Left hindlimb (tissue), 1 donor: ENCODE data around the gene PAFAH1B1.
"Not testable (repeated sequence)": the region's sequence is repeated elsewhere in the genome, so short reads cannot be mapped to it uniquely, and the experiment has no call there.

ENCODE experiments used
- DNase-seq: peaks from one replicate; pipeline ENCODE4 v3.0.0-alpha.2; 2018

The PAFAH1B1 gene

GRCh38 chr17:2594722-2595599 is 1.5 kb downstream of the PAFAH1B1 start:
- DNase-seq = no peak

DNA sequence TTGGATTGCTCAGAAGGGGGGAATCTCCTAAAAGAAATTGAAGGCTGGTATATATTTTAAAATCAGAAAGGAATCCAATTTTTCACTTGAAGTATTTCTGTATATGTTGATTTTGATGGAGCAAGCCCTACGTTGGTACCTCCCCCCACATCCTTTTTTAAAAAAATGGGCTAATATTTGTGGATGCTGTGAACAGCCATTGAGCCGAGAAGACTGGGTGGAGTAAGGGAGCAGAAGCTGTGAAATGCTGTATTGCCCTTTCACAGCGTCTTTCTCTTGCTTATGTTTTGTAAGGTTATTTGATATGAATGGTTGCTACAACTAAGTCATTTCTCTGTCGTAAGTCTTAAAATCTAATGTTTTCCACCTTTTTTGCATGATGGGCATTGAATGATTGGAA is 2.3 kb downstream of the PAFAH1B1 start:
- no peak for DNase-seq

DNA sequence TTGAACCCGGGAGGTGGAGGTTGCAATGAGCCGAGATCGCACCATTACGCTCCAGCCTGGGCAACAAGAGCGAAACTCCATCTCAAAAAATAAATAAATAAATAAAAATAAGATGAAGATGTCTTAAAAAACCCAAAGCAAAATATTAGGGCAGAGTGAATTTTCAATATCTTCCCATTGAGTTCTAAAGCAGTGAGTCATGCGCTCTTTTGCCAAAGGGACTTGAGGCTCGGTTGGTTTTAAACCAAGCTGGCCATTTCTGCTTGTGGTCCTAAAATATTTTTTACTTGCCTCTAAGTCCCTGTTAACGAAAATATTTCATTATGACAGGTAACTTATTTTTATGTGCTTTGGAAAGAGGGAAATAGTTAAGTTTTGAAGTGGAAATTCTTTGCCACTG is 4.7 kb downstream of the PAFAH1B1 start:
- no peak for DNase-seq

- no peak for DNase-seq
Measured at GRCh38 chr17:2602597-2603017, 9.2 kb downstream of the PAFAH1B1 start.

DNA sequence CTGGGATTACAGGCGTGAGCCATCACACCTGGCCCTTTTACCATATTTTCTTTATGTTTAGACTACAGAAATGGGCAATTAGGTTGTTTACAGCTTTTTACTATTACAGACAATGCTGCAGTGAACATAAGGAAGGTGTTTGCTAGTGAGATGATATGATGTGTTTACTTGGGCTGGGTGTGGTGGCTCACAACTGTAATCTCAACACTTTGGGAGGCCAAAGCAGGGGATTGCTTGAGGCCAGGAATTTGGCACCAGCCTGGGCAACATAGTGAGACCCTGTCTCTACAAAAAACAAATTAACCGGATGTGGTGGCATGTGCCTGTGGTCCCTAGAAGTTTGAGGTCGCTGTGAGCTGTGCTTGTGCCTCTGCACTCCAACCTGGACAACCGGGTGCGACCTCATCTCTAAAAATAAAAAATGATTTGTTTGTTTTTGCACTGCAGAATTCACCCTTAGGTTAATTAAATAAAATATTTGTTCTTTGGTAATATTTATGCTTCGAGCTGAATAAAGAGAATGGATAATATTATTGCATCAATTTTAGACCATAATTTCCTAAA is 15.0 kb downstream of the PAFAH1B1 start:
- DNase-seq = no peak

GRCh38 chr17:2609091-2609490 is 15.6 kb downstream of the PAFAH1B1 start:
- DNase-seq = no peak

DNA sequence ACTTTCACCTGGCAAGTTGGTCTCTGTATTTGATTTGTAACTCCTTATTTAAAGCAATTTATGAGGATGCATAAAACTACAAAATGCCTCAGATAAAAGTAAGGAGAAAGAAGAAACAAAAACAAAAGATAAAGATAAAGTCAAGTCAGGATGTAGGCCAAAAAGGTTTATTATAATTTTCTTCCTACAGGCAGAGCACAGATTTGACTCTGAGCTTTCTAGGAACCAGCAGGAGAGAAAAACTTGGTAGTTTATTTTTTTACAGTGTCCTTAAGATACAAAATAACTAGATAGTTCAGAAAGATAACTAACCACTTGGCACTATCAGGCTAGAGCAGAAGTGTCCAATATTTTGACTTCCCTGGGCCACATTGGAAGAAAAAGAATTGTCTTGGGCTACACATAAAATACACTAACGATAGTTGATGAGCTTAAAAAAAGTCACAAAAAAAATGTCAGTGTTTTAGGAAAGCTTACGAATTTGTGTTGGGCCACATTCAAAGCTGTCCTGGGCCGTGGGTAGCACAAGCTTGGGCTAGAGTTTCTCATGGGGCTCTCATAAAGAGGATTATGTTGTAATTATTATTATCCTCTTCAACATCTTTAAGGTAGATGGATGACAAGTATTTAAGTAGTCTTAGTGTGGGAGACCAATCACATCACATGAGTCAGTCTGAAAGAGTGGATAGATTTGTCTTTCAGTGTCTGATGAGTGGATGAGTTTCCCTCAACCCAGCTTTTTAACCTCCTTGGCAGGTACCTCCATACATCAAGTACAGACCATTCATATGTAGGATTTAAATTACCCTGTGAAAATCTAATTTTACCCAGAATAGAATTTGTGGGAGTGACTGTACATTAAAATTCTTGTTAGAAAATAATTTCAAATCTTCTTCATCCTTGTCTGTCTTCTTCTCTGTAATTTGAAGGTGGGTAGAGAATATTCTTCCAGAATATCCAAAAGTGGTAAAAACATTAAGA is 17.0 kb downstream of the PAFAH1B1 start:
- no peak for DNase-seq

DNA sequence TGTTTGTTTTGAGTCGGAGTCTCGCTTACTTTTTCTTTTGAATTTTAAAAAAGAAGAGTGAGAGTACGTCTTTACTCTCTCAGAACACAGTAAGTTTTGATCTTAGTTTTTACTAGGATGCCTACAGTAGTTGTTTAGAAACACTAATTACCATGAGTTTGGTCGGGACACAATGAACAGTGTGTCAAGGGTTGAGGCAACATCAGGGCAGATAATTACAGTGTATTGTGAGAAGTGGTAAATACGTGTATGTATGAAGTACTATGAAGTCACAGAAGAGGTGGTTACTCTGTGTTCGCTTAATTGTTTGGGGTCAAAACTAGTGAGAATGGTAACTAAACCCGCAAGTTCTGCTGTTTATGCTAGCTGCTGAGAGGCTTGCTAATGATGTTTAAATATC is 18.2 kb downstream of the PAFAH1B1 start:
- DNase-seq = no peak

- no peak for DNase-seq
Measured at GRCh38 chr17:2612630-2613029, 19.2 kb downstream of the PAFAH1B1 start.

DNA sequence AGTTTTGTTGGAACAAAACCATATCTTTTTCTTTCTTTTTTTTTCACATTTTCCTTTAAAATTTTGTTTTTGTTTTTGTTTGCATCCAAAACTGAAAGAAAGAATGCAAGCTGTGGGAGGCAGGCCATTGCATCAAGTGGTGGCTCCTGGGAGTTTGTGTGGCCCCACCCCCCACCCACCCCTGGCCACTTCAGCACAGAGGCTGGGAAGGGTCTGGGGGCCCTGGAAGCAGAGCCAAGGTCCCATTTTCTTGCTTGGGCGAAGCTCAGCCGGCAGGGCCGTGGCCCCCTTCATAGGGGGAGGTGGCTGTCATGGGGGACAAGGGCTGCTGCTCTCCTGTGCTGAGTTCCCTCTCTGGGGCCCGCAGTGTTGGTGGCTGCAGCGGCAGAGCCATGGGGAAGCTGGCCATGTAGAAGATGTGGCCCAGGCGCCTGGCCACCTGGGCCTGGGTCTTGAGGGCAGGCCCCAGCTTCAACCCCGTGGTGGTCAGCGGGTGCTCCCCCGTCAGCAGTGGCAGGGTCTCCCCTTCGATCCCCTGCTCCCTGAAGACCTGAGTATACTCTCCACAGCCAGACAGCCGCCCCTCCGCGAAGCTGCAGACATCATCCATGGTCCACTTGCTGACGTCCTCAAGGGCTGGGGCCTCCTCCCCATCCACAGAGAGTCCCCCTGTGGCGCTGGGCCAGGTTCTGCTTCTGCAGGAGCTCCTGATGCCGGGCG is 19.8 kb downstream of the PAFAH1B1 start:
- DNase-seq = no peak

- no peak for DNase-seq
Measured at GRCh38 chr17:2615882-2616281, 22.4 kb downstream of the PAFAH1B1 start.

GRCh38 chr17:2621241-2621640 is 27.8 kb downstream of the PAFAH1B1 start:
- no peak for DNase-seq

DNA sequence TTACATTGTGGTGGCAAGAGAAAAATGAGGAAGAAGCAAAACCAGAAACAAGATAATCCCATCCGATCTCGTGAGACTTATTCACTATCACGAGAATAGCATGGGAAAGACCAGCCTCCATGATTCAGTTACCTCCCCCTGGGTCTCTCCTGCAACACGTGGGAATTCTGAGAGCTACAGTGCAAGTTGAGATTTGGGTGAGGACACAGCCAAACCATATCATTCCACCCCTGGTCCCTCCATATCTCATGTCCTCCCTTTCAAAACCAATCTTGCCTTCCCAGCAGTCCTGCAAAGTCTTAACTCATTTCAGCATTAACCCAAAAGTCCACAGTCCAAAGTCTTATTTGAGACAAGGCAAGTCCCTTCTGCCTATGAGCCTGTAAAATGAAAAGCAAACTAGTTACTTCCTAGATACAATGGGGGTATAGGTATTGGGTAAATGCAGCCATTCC is 28.5 kb downstream of the PAFAH1B1 start:
- DNase-seq = not testable (repeated sequence)

DNA sequence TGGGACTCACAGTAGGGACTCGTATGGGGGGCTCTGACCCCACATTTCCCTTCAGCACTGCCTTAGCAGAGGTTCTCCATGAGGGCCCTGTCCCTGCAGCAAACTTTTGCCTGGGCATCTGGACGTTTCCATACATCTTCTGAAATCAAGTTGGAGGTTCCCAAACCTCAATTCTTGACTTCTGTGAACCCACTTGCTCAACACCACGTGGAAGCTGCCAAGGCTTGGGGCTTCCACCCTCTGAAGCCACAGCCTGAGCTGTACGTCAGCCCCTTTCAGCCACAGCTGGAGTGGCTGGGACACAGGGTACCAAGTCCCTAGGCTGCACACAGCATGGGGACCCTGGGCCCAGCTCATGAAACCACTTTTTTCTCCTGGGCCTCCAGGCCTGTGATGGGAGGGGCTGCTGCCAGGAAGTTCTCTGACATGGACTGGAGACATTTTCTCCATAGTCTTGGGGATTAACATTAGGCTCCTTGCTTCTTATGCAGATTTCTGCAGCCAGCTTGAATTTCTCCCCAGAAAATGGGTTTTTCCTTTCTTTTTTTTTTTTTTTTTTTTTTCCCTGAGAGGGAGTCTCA is 29.4 kb downstream of the PAFAH1B1 start:
- not testable (repeated sequence) for DNase-seq

DNA sequence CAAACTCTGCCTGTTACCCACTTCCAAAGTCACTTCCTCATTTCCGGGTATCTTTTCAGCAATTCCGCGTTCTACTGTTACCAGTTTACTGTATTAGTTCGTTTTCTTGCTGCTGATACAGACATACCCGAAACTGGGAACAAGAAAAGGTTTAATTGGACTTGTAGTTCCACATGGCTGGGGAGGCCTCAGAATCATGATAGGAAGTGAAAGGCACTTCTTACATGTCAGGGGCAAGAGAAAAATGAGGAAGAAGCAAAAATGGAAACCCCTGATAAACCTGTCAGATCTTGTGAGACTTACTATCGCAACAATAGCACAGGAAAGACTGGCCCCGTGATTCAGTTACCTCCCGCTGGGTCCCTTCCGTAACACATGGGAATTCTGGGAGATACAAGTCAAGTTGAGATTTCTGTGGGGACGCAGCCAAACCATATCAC is 30.9 kb downstream of the PAFAH1B1 start:
- no peak for DNase-seq

- not testable (repeated sequence) for DNase-seq
Measured at GRCh38 chr17:2626626-2627219, 33.3 kb downstream of the PAFAH1B1 start.

DNA sequence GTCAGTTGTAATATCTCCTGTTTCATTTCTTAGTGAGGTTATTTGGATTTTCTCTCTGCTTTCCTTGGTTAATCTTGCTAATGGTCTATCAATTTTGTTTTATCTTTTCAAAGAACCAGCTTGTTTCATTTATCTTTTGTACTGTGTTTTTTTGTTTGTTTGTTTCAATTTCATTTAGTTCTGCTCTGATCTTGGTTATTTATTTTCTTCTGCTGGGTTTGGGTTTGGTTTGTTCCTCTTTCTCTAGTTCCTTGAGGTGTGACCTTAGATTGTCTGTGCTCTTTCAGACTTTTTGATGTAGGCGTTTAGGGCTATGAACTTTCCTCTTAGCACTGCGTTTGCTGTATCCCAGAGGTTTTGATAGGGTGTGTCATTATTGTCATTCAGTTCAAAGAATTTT is 35.5 kb downstream of the PAFAH1B1 start:
- DNase-seq = not testable (repeated sequence)

DNA sequence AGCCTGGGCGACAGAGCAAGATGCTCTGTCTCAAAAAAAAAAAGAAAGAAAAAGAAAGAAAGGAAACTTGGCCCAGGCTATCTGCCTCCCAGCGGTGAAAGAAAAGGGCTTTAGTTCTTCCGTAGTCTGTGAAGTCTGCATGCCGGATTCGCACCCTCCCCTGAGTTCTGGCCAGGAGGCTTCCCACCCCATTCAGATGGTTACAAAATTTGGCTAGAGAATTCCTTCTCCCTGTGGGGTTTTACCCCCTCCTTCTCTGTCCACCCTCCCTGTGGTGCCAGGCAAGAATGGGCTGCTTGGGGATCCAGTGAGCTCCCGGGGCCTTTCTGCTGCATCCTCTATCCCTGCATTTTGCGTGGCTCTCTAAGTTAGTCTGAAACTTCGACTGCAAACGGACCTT is 37.8 kb downstream of the PAFAH1B1 start:
- no peak for DNase-seq

DNA sequence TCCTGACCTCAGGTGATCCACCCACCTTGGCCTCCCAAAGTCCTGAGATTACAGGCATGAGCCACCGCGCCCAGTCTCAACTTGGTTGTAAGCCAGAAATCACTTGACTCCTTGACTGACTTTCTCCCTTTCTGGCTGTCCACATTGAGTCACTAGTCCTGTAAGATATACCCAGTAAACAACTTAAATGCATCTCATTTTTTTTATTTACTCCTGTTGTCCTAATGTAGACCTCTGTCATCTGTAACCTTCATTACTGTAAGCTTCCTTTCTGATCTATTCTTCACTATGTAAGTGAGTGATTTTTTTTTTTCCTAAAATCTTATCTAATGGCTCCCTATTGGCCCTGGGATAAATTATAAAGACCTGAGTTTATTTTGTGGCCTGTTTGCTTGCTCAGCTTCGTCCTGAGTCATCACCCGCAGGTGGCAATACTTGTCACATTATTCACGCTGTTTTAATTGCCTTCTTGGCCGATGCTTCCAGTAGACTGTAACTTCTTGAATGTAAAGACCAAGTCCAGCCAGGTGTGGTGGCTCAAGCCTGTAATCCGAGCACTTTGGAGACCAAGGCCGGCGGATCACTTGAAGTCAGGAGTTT is 41.0 kb downstream of the PAFAH1B1 start:
- no peak for DNase-seq

GRCh38 chr17:2635241-2635640 is 41.8 kb downstream of the PAFAH1B1 start:
- no peak for DNase-seq

DNA sequence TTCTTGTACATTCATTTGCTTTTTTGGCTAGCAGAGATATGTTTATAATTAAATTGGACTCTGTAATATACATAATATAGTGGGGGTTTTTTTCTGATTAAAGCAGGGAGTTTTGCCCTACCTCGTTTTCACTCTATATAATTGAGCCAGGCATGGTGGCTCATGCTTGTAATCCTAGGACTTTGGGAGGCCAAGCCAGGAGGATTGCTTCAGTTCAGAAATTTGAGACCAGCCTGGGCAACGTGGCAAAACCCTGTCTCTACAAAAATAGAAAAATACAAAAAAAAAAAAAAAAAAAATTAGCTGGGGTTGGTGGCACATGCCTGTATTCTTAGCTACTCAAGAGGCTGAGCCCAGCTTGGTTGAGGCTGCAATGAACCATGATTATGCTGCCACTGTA is 42.2 kb downstream of the PAFAH1B1 start:
- DNase-seq = no peak
